ENCODE results near the gene NCBP2.
"Not testable (repeated sequence)": the region's sequence is repeated elsewhere in the genome, so short reads cannot be mapped to it uniquely, and the experiment has no call there.

Gene NCBP2

GRCh38 chr3:196968233-196969133 lies 26.2 kb upstream of the NCBP2 start, which contains the start of gene PIGZ:
Gene PIGZ, minus strand, starts transcription at chr3:196968833. Its CDS starts 16,802 bp downstream, at chr3:196952031.
- peak; percentile 89 for DNase-seq (ENCODE audit: low spot score)

GRCh38 chr3:196967412-196968232 lies 25.3 kb upstream of the NCBP2 start:
- no peak for DNase-seq (ENCODE audit: low spot score)

GRCh38 chr3:196966526-196967401 lies 24.4 kb upstream of the NCBP2 start:
- DNase-seq (ENCODE audit: low spot score), result no peak

GRCh38 chr3:196965804-196966173 lies 23.5 kb upstream of the NCBP2 start:
- no peak for DNase-seq (ENCODE audit: low spot score)

GRCh38 chr3:196965112-196965803 lies 22.9 kb upstream of the NCBP2 start:
- no peak for DNase-seq (ENCODE audit: low spot score)

- DNase-seq (ENCODE audit: low spot score), result no peak
Observed at GRCh38 chr3:196963631-196963953, 21.3 kb upstream of the NCBP2 start.

- no peak for DNase-seq (ENCODE audit: low spot score)
Observed at GRCh38 chr3:196962930-196963630, 20.8 kb upstream of the NCBP2 start.

- no peak for DNase-seq (ENCODE audit: low spot score)
Observed at GRCh38 chr3:196962108-196962929, 20.0 kb upstream of the NCBP2 start.

GRCh38 chr3:196954832-196955231 lies 12.5 kb upstream of the NCBP2 start:
- DNase-seq (ENCODE audit: low spot score), result no peak

- no peak for DNase-seq (ENCODE audit: low spot score)
Observed at GRCh38 chr3:196951371-196951770, 9.0 kb upstream of the NCBP2 start.

GRCh38 chr3:196949750-196950149 lies 7.4 kb upstream of the NCBP2 start:
- no peak for DNase-seq (ENCODE audit: low spot score)

- no peak for DNase-seq (ENCODE audit: low spot score)
Observed at GRCh38 chr3:196949285-196949619, 6.9 kb upstream of the NCBP2 start.

GRCh38 chr3:196948442-196949284 lies 6.3 kb upstream of the NCBP2 start:
- DNase-seq (ENCODE audit: low spot score), result peak; percentile 23

GRCh38 chr3:196947860-196948441 lies 5.6 kb upstream of the NCBP2 start:
- DNase-seq (ENCODE audit: low spot score), result no peak

- peak; percentile 24 for DNase-seq (ENCODE audit: low spot score)
Observed at GRCh38 chr3:196947136-196947859, 5.0 kb upstream of the NCBP2 start.

GRCh38 chr3:196944037-196944790 lies 1.9 kb upstream of the NCBP2 start:
- DNase-seq (ENCODE audit: low spot score), result not testable (repeated sequence)

- DNase-seq (ENCODE audit: low spot score), result peak; percentile 20
Observed at GRCh38 chr3:196942915-196943277, 568 bp upstream of the NCBP2 start.

Data from AG20443 (cell line).